ENCODE results near the gene ENPP7. TPM values are rescaled to one million over a fixed set of nuclear protein-coding genes. Genes with fewer than 3 reads are reported as not detected.

ENPP7 gene
- total RNA-seq, 2 donors from 2014 or later = not detected

DNA sequence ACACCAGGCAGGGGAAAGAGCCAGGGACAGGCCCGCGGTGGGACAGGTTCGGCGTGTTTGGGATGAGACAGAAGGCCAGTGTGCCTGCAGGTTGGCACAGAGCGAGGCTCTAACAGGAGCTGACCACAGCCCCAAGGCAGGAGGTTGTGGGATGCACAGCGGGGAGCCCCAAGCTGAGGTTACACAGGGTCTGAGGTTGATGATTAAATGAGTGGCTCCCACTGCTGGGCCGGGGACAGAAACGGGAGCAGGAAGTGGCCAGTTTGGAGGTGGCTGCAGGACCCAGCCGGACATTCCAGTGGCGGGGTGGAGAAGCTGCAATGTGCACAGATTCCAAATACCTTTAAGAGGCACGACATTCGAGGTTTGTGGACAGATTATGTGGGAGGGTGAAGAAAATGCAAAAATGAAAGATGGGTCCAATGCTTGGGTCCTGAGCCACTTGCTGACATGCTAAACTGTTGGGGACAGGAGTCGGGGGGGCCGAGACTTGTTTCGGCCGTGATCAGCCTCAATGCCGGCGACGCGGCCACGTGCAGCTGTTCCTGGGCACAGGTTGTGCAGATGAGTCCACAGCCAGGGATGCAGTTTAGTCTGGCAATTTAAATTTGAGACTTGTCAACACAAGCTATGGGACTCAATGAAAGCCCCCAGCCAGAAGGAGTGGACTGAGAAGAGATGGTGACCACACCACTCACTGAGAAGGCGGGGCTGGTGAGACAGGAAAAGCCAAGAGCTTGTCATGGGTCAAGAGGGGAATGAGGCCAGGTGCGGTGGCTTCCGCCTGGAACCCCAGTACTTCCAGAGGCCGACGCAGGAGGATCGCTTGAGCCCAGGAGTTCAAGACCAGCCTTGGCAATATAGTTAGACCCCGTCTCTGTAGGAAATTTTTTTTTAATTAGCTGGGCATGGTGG, 8.7 kb downstream of the ENPP7 start:
- Histone ChIP-seq H3K4me3 (no peak overlapping the region), H3K36me3 (replicated peaks in 1 of 2; ENCODE audit: insufficient read depth in 1 of 2, low read depth in 2 of 2) (no peaks in the 10 kb centered on the region), H3K27ac (peak overlapping the region in 3 of 4 donors; percentile 72 to 84 (median 83)), H3K4me1 (peaks cover 45% of the 10 kb centered on the region), H3K27me3 (no peaks in the 10 kb centered on the region), H3K9me3 (no peaks in the 10 kb centered on the region)
- ATAC-seq = peak; percentile 38
- intact Hi-C loops (cut with DNase I) = loop anchor here (10.0 kb wide), 1 partner anchor 245 kb away; no protein-coding TSS in a partner anchor
- peak in 3 of 4 donors; percentile 34 to 47 (median 41) for DNase-seq
- TF ChIP-seq, protein P1, sequence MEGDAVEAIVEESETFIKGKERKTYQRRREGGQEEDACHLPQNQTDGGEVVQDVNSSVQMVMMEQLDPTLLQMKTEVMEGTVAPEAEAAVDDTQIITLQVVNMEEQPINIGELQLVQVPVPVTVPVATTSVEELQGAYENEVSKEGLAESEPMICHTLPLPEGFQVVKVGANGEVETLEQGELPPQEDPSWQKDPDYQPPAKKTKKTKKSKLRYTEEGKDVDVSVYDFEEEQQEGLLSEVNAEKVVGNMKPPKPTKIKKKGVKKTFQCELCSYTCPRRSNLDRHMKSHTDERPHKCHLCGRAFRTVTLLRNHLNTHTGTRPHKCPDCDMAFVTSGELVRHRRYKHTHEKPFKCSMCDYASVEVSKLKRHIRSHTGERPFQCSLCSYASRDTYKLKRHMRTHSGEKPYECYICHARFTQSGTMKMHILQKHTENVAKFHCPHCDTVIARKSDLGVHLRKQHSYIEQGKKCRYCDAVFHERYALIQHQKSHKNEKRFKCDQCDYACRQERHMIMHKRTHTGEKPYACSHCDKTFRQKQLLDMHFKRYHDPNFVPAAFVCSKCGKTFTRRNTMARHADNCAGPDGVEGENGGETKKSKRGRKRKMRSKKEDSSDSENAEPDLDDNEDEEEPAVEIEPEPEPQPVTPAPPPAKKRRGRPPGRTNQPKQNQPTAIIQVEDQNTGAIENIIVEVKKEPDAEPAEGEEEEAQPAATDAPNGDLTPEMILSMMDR (IDR thresholded peaks at IDR 0.05) = no peak
- peak in 1 of 3 donors; percentile 11 for TF ChIP-seq POLR2A (IDR thresholded peaks at IDR 0.05)
- WGBS, 2 donors = 62 to 64% methylated on average over 25 to 28 of the region's 28 CpGs

DNA sequence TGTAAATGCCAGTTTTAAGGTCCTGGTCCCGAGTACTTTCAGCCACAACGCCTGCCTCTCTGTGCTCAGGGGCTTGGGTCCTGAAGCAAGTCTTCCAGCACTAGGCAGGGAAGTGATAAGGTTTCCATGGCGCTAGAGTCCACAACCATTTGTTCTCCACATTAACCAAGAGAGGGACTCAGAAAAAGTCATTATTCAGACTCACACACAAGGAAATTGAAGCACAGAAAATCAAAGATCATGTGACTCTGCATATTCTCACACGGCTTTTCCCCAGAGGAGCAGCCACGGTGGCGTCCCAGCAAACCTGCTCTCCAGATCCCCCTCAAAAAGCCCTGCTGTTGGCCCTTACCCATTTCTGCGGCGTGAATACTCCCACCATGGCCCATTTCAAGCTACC, 9.7 kb downstream of the ENPP7 start:
- TF ChIP-seq POLR2A (IDR thresholded peaks at IDR 0.05) = peak in 2 of 3 donors; percentile 53
- TF ChIP-seq, protein P1 (IDR thresholded peaks at IDR 0.05) = no peak
- Histone ChIP-seq H3K27me3 (no peaks in the 10 kb centered on the region), H3K4me1 (peaks cover 45% of the 10 kb centered on the region), H3K9me3 (no peaks in the 10 kb centered on the region), H3K4me3 (no peak overlapping the region), H3K36me3 (replicated peaks in 1 of 2; ENCODE audit: insufficient read depth in 1 of 2, low read depth in 2 of 2) (no peaks in the 10 kb centered on the region), H3K27ac (peak overlapping the region; percentile 54 to 84 (median 78))
- WGBS, 2 donors = 10 to 13% methylated on average over 8 of the region's 8 CpGs
- intact Hi-C loops (cut with DNase I) = loop anchor here (10.0 kb wide), 1 partner anchor 244 kb away; no protein-coding TSS in a partner anchor
- DNase-seq (peak in 3 of 4 donors; percentile 45 to 68 (median 56)), ATAC-seq (peak; percentile 80)

DNA sequence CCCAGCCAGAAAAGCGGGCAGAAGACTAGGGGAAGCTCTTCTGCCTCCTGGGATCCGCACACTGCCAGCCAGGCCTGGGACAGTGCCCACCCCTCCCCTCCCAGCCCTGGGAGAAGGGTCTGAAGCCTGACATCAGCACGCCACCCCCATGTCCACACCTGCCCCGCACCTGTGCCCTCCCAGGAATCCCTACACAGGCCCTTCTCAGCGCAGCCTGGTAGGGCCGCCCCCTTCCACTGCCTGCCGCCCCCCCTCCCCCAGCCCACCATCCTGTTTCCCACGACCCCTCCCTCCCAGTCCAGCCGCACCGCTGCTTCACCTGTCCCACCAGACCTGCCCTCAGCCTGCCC, 10.6 kb downstream of the ENPP7 start:
- 30 to 46% methylated on average over 2 to 10 of the region's 10 CpGs for WGBS, 2 donors
- ATAC-seq (no peak), DNase-seq (no peak)
- Histone ChIP-seq H3K27me3 (no peaks in the 10 kb centered on the region), H3K27ac (peak overlapping the region; percentile 25 to 84 (median 78)), H3K9me3 (no peaks in the 10 kb centered on the region), H3K36me3 (replicated peaks in 1 of 2; ENCODE audit: insufficient read depth in 1 of 2, low read depth in 2 of 2) (no peaks in the 10 kb centered on the region), H3K4me3 (no peak overlapping the region), H3K4me1 (peaks cover 45% of the 10 kb centered on the region)
- no peak for TF ChIP-seq POLR2A (IDR thresholded peaks at IDR 0.05)
- TF ChIP-seq, protein P1 (IDR thresholded peaks at IDR 0.05) = no peak
- intact Hi-C loops (cut with DNase I) = loop anchor here (10.0 kb wide), 1 partner anchor 243 kb away; no protein-coding TSS in a partner anchor

DNA sequence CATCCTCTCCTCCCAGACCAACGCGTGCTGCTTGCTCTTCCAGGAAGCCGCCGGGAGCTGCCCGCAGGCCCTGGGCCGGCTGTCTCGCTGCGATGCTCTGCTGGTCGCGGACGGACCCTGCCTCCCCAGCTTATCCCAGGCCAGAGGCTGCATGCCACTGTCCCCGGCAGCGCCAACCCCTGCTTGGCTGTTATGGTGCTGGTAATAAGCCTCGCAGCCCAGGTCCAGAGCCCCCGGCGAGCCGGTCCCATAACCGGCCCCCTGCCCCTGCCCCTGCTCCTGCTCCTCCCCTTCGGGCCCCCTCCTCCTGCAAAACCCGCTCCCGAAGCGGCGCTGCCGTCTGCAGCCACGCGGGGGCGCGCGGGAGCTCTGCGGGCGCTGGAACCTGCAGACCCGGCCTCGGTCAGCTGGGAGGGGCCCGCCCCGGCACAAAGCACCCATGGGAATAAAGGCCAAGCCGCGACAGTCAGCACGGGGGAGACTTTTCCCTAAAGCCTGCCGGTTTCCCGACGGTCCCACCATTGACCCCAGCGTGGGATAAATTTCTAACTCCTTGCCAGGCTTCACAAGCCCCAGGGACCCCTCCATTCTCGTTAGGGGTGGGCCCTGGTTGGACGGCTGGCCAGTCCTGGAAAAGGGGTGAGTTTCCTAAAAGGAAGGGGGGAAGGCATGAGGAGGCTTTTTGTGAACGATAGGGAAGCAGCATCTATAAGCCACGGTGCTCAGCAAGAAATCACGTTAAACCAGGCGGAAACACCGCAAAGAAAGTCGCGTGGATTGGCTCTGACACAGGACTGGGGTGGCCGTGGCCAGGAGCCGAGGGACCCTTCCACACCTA, 11.2 kb downstream of the ENPP7 start:
- H3K4me1 ChIP-seq = peaks cover 45% of the 10 kb centered on the region
- no peaks in the 10 kb centered on the region for H3K9me3 ChIP-seq
- WGBS, 2 donors = 9 to 32% methylated on average over 11 to 50 of the region's 53 CpGs
- TF ChIP-seq POLR2A (IDR thresholded peaks at IDR 0.05) = no peak
- TF ChIP-seq, protein P1 (IDR thresholded peaks at IDR 0.05) = peak; percentile 76 to 99 (median 87)
- intact Hi-C loops (cut with DNase I) = loop anchor here (10.0 kb wide), 1 partner anchor 243 kb away; no protein-coding TSS in a partner anchor
- no peaks in the 10 kb centered on the region for H3K27me3 ChIP-seq
- H3K27ac ChIP-seq = peak overlapping the region; percentile 25 to 83 (median 60)
- H3K36me3 ChIP-seq (replicated peaks in 1 of 2; ENCODE audit: insufficient read depth in 1 of 2, low read depth in 2 of 2) = no peaks in the 10 kb centered on the region
- ATAC-seq (peak; percentile 57), DNase-seq (peak; percentile 72 to 85 (median 78))
- no peak overlapping the region for H3K4me3 ChIP-seq
